NCI-H2196 (cell line): ENCODE data around the gene TMEM238L.

Experiments
- DNase-seq: peaks from one replicate; lab custom pipeline; 2025; ENCODE audit not compliant: unreplicated experiment; lab: John Stamatoyannopoulos, UW

TMEM238L gene

DNA sequence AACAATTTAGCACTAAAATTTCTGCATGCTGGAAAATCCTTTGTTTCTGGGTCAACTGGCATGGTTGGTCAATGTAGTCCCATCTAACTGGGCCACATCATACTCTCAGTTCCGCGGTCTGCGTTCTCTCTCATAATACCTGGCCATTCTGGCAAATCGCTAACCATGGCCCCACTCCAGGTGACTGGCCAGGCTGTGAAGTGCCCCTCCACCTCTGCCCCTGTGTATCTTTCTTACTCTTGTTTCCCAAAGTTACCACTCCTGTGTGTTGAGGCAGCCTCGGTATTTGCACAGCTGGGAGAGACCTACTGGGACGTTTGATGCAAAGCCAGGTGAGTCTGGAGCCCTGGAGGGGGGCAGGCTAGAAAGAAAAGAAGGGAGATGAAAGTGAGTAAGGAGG lies 2.0 kb upstream of the TMEM238L start:
- DNase-seq, result no peak

DNA sequence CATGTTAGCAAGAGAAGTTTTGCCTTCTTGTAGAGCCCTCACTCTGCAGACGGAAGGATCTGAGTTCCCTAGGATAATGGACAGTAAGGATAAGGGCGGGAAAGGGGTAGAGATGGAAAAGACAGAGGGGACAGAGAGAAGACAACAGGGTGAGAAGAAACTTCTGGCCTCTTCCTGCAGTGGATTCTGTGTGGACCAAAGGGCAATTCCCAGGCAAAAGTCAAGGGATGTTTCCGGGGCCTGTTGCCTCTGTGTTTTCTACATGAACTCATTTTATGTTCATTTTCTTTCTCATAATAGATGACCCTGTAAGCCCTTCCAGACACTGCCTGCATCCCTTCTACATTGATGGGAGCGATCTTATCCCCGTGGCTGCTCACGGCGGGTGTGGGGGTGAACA lies 647 bp upstream of the TMEM238L start:
- no peak for DNase-seq

GRCh38 chr17:10803350-10803749 lies 549 bp downstream of the TMEM238L start:
- DNase-seq, result no peak

DNA sequence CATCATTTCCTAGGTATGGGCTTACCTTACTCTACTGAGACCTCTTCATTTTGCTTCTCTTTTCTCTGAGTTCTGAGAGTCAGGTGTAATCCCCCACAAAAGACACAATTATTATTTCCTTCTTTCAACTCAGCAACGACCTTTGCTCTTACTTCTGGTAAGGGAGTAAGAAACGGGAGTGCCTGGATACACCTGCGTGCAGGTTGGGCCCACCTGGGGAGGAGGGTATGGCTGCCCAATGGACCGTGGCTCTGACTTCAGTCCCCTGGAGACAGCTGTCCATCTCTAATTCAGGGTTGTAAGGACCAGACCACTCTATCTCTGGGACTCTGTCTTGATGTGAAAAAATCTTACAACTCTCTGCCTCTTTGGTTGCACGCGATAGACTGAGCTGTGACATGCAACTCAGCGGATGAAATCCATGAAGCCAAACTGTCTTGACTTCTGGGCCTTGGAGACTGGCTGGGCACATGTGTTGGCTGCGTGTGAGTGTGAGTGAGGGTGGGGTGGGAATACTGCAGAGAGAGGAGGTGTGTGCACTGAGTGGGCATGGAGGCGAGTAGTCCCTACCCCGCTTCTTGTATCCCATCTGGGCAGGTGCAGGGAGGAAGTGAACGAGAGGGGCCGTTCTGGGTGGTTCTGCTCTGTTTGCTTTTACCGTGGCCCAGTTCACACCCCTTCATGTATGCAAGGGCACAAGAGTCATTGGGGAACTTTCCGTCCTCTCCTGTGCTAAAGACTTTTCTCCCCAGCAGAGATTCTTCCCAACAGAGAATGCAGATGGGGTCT lies 1.2 kb downstream of the TMEM238L start:
- DNase-seq, result no peak

GRCh38 chr17:10799407-10799806 lies 4.5 kb downstream of the TMEM238L start:
- no peak for DNase-seq

- no peak for DNase-seq
Observed at GRCh38 chr17:10798910-10799309, 5.0 kb downstream of the TMEM238L start.

GRCh38 chr17:10798332-10798749 lies 5.6 kb downstream of the TMEM238L start:
- no peak for DNase-seq

DNA sequence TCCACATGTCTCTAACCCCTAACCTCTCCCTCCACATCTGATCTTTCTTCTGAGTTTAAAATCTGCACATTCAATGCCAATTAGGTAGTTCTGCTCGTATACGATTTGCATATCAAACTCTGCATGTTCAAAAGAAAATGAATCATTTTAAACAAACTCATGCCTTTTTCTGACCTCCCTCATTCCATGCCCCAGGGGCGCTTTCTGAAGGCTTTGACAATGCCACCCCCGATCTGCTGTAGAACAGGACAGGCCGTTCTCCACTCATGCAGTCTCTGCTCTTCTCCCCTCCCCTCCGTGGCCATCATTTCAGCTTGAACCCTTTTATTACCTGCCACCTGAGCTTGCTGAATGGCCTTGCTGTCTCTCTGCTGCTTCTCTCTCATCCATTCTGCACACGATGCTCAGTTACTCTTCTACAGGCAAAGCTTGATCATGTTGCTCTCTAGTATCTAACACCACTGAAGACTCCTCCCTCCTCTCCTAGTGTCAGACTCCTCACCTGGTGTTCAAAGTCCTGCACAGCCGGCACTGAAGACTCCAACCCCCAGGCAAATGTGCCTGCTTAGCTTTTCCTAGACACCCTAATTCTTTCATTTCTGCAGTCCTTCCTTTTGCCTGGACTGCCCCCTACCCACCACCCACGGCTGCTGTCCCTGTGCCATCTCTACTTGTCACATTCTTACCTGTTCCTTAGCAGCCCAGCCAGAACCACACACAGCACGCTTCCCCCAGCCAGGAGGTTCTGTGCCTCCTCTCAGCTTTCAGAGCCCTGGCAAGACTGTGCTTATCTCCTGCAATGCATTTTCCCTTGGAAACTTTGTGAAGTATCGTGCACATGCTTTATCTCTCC lies 6.2 kb downstream of the TMEM238L start:
- no peak for DNase-seq

GRCh38 chr17:10793816-10794215 lies 10.1 kb downstream of the TMEM238L start:
- DNase-seq, result no peak

DNA sequence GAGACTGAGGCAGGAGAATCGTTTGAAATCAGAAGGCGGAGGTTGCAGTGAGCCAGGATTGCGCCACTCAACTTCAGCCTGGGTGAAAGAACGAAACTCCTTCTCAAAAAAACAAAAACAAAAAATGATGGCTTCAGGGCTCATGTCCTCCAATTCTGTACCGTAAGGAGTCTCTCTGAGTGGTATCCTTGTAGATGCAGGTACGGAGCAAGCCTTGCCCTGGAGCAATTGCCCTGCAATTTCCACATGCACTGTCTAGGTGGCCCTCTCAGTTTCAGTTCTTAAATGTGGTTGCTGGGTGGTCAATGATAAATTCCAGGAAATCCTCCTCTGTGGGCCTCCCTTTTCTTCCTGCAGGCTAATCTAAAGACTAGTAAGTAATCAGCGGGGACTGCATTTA lies 10.6 kb downstream of the TMEM238L start:
- no peak for DNase-seq

DNA sequence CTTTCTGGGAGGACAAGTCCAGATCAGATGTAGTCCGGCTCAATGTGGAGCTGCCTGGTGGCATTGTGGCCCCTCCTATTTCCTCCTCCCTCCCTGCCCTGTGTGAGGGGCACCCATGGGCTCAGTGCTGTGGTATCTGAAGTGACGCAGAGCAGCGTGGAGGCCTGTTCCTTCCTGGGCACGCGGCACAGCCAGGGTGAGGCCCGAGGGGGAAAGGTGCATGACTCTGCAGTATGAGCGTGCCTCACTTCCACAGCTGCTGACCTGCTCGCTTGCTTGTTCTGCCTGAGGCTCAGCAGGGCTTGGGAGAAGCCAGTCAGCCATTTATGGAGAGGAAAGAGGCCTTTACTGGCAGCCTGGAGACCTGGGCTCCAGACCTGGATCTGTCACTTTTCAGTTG lies 11.7 kb downstream of the TMEM238L start:
- no peak for DNase-seq

GRCh38 chr17:10790491-10791401 lies 13.2 kb downstream of the TMEM238L start:
- DNase-seq, result no peak

GRCh38 chr17:10789694-10790271 lies 14.1 kb downstream of the TMEM238L start:
- no peak for DNase-seq

GRCh38 chr17:10787306-10788045 lies 16.4 kb downstream of the TMEM238L start:
- no peak for DNase-seq

DNA sequence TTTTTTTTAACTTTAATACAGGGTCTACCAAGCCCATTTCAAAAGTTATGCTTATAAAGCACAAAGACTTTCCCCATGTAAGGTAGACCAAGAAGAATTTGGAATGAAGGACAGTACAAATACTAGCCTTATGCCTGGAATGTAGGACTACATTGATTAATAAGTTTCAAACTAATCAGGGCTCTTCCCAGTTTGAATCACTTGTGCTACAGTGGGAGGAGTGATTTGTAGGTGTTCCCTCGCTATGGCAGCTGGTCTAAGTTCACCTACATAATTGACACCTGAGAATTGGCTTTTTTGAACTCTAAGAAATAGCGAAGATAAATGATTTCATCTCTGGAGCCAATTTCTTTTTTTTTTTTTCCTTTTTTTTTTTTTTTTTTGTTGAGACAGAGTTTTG lies 18.6 kb downstream of the TMEM238L start:
- DNase-seq, result no peak

- no peak for DNase-seq
Observed at GRCh38 chr17:10779609-10780008, 24.3 kb downstream of the TMEM238L start.

DNA sequence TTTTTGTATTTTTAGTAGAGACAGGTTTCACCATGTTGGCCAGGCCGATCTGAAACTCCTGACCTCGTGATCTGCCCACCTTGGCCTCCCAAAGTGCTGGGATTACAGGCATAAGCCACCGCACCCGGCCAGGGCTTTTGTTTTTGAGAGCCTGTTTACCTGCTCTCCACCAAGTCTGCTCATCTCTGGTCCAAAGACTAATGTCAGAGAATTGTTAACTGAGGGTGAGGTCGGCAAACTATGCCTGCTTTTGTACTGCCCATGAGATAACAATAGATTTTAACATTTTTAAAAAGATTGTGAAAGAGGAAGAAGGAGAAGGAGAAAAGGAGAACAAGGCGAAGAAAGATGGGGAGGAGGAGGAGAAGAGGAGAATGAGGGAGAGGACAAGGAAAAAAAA lies 26.0 kb downstream of the TMEM238L start:
- no peak for DNase-seq

DNA sequence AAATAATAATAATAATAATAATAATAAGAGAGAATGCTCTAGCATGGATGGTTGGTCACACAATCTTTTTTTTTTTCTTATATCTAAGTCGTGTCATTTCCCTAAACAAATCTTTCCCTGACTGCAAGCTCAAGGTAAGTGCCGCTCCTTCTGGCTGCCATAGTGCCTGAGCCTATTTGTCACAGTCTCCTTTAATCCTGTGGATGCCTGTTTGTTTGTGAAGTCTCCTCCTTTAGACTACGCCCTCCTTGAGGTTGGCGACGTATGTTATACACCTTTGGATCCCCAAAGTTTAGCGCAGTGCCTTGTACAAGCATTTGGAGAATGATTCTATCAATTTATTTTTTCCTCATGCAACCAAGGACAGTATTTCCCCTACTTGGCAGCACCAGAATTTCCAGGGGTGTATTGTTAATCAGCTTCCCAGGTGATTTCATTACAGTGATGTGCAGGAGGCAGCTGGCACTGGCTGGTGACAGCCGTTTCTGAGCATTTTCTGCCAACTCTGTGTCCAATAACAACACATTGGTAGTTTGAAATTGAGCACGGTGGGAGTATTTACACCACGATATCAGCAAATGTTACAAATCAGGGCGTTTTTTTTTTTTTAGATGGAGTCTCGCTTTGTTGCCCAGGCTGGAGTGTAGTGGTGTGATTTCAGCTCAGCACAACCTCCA lies 26.6 kb downstream of the TMEM238L start:
- DNase-seq, result no peak

GRCh38 chr17:10776381-10776780 lies 27.5 kb downstream of the TMEM238L start:
- no peak for DNase-seq
